Activated effector memory CD4-positive, alpha-beta T cell treated with anti-CD3 and anti-CD28 coated beads, Interleukin-2, amount 50 U/mL, for 16 hours (primary cell): Measurements from ENCODE around the gene ZBTB20.

ENCODE experiments used
- DNase-seq: peaks from one replicate; pipeline ENCODE4 v3.0.0-alpha.2; 2020

The ZBTB20 gene

GRCh38 chr3:114659109-114660061 lies 487.7 kb downstream of the ZBTB20 start:
- DNase-seq, result no peak

DNA sequence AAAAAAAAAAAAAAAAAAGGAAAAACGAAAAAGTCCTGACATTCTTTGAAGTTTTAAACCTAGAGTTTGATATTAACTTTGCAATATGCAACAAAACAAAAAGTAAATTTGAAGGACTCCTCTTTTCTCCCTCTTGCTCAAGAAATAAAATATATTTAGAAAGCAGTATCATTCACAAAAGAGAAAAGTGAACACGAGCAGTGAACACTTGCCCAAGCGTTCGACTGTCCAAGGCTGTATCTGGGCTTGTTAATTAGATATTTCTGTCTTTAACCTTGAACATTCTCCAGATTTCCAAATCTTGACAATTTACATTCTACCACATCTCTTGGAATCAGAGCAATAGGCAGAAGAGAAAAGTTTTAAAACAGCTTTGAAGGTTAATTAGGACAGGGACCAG lies 495.5 kb downstream of the ZBTB20 start:
- DNase-seq, result no peak

- DNase-seq, result no peak
Observed at GRCh38 chr3:114650808-114651207, 496.3 kb downstream of the ZBTB20 start.

- DNase-seq, result no peak
Observed at GRCh38 chr3:114649331-114649730, 497.8 kb downstream of the ZBTB20 start.

- no peak for DNase-seq
Observed at GRCh38 chr3:114646526-114646925, 500.6 kb downstream of the ZBTB20 start.

- DNase-seq, result no peak
Observed at GRCh38 chr3:114645392-114645791, 501.7 kb downstream of the ZBTB20 start.

DNA sequence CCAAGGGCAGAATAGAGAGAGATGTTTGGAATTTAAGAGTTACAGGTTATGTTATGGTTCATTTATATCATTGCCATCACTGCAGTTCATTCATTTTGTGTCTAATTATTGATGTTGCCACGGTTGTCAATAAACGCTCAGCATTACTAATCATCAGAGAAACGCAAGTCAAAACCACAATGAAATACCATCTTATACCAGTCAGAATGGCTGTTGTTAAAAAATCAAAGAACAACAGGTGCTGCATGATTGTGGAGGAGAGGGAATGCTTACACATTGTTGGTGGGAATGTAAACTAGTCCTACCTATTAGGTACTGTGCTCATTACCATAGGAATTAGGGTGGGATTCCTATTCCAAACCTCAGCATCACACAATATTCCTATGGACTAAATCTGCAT lies 502.7 kb downstream of the ZBTB20 start:
- DNase-seq, result no peak

DNA sequence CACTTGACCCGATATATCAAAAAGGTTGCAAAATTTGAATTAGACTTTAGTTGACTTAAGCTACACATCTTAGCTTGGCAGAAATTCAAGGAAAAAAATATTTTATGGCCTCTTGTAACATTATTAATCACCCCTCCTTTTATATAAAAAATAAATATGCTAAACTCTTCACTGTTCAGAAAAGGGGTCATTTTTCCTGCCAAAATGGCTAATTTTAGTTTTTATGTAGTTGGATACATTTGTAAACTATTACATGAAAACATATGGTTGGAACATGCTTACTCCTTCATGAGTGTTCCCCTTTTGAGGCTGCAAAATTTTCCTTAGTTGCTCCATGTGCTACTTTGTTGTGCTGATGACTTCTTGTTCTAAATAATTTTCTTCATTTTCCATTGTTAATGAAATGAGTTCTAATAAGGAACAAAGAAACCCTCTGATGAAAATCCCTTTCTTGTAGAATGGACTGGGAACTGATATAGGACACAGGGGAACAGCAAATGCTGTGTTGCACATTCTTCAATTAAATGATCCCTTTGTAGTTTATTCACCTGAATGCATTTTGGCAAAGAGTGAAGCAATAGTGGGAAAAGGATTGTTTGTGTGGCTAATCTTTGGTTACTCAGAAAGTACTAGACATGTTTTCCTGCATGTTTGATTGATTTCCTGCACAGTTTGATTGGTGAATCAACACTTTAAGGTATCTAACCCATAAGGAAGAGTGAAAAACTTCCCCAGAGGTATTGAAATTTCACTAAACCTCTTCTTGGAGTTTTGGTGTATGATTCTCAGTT lies 503.9 kb downstream of the ZBTB20 start:
- DNase-seq, result no peak

DNA sequence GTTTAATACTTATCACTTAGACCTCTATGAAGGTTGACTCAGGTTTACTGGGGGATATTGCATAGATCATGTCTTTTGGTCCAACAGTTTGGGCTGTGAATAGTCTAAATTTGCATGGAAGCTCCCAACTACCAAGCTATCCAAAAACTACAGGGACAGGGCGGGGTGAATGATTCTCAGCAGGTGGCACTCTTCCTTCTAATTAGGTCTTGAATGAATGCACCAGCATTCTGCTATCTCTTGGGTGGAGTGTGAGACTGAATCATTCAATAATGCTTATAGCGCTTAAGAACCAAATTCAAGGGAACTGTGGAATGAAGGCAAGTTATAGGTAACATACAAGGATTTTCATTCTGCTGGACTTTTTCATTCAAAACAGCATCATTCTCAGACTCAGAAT lies 507.0 kb downstream of the ZBTB20 start:
- DNase-seq, result no peak

- DNase-seq, result no peak
Observed at GRCh38 chr3:114639171-114639570, 507.9 kb downstream of the ZBTB20 start.

GRCh38 chr3:114635878-114636277 lies 511.2 kb downstream of the ZBTB20 start:
- DNase-seq, result no peak

- no peak for DNase-seq
Observed at GRCh38 chr3:114634635-114635034, 512.5 kb downstream of the ZBTB20 start.

DNA sequence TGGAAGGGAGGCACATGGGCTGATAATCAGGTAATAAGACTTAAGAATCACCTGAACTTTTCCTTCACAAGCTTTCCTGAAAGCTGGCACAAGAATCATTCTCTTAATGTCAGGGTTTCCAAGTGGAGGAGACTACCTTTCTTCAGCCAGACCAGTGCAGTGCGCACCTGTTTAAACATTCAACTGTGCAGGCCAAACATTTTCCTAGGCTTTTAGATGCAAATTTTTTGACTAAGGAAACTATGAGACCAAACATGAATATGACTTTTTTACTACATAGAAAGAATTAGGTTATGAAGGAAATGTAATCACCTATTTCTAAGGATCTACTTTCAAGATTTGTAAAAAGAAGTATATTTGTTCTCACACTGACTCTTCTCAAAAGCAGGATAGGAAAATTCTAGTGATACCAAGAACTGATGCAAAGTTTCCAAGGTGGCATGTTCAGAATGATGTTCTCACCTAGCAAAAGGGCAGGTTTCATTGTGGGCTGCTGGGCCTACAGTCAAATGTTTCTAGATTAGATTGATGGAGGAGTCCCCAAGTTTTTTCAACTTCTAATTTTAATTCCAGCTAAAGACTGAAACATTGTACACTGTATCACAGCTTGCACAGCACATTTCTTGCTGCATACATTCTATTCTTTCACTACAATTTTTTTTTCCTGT lies 514.2 kb downstream of the ZBTB20 start:
- no peak for DNase-seq

- no peak for DNase-seq
Observed at GRCh38 chr3:114627770-114628169, 519.3 kb downstream of the ZBTB20 start.

- DNase-seq, result no peak
Observed at GRCh38 chr3:114626751-114627150, 520.3 kb downstream of the ZBTB20 start.

DNA sequence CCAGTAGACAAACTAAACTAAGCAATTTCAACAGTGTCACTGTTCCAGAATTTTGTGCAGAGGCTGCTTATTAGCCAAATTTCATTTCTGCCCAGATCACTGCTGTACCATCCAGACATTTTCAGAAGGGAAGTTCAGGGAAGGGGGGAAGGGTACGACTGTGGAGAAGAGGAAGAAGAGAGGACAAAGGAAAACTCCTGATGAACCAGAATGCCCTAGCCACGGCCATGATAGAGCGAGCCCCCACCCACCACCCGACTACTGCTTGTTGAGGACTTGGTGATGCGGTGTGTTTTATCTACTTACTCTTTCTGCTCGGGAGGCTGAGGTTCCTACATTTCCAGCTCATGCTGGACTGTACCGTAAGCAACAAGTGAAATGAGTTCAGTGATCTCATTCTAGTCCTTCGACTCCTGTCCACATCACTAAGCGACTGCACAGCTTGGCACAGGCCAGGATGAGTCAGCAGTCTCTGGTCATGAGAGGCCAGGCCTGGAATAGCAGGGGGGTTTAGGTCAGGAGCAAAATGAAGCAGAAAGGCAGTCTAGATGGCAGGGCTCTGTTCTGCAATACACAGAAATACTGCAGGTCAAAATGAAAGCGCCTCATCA lies 522.4 kb downstream of the ZBTB20 start:
- DNase-seq, result no peak

- no peak for DNase-seq
Observed at GRCh38 chr3:114624047-114624445, 523.0 kb downstream of the ZBTB20 start.

DNA sequence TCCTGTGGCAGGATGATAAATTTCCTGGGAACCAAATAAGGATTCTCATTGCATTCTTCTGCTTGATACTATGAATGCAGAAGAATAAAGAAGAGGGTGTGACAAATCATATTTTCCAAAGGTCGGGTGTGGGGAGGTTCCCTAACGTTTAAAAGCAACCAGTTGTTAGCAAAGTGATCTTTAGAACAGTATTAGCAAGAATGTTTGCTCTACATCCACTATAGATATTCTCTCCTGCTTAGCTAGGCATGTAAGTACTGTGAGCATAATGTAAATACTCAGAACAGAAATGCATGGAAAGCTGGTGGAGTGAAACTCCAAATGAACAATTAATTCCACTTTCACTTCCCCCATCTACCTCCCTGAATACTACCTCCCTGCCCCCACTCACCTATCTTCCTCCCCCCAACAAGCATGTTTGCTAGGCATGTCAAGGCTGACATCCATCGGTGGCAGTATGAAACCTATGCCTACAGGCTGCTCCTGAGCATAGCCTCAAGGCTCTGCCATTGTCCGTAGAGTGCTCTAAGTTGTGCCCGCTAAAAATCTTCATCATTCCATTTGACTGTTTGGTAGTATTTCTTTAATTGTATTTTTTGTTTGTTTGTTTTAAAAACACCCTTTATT lies 523.6 kb downstream of the ZBTB20 start:
- no peak for DNase-seq

GRCh38 chr3:114622001-114622400 lies 525.1 kb downstream of the ZBTB20 start:
- no peak for DNase-seq

DNA sequence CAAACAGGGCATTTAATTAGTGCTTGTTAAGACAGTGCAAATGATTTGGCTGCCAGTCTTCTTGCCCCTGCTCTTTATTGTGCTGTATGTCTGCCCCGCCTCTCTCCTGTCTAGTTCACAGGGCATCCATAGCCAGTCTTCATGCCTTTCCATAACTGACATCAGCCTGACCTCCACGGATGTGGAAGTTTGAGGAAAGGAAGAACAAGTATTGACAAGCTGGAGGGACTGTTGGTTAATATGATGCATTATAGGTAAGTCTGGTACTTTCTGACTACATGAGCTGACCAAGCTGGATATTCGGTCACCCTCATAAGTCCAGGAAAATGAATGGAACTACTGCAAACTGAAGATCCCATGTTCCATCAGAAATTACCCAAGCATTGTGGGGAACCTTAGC lies 527.3 kb downstream of the ZBTB20 start:
- no peak for DNase-seq

DNA sequence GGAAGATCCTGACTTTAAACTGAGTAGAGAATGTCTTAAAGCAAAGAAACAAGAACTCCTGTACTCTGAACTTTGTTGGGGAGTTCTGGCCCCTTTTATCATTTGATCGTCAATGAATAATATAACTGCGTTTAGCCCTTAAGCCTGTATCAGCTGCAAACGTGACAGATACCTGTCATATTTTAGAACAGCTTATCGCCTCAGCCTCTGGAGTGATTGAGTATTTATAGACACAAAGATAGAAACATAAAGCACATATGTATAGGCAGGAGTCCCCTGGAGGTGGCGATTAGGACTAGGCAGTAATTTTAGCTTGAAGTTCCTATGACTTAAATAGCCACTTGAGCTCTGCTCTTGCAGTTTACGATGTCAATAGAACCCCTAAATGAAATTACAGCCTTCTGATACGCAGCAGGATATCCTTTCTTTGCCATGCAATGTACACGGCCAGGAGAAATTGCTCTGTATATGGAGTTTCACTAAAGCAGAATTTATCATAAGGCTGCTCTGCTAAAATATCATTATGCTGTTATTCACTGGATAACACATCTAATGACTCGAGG lies 531.5 kb downstream of the ZBTB20 start:
- no peak for DNase-seq

DNA sequence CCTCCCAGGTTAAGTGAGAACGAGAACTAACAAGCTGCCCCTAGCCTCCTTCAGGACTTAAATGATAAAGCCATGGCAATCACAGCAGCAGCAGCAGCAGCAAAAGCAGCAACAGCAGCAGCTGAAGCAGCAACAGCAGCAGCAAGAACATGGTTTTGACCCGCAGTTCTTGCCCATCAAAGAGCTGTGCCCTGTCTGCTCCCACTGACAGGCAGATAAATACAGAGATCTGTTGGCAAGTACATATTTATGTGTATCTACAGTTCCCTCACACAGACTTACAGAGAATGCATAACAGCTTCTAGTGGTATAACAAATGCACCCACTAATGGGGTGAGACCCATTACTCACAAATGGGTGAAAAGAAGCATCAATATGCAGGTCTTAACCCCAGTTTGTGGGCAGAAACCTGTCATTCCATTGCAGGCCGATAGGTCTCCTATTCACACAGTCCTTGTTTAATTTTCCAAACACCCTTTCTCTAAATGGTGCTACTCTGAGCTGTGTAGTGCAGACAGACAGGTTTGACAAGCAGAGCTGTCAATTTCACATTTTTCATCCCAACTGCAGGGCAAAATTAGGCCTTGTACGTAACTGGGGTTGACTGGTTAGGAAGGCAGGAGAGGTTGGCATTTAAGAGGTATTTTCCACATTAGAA lies 537.0 kb downstream of the ZBTB20 start:
- no peak for DNase-seq
